ENCODE results near the gene ZNF710. TPM values are rescaled to one million over a fixed set of nuclear protein-coding genes. Genes with fewer than 3 reads are reported as not detected.
A peak's percentile ranks its signal among the peaks of the same experiment; 100 is the strongest.

ZNF710 gene
- total and polyA plus RNA-seq, 2 of the 8 experiments (the other 6 are each of a cell fraction or from before 2014, with no cell fraction given) = 10.5 to 24.0 TPM

DNA sequence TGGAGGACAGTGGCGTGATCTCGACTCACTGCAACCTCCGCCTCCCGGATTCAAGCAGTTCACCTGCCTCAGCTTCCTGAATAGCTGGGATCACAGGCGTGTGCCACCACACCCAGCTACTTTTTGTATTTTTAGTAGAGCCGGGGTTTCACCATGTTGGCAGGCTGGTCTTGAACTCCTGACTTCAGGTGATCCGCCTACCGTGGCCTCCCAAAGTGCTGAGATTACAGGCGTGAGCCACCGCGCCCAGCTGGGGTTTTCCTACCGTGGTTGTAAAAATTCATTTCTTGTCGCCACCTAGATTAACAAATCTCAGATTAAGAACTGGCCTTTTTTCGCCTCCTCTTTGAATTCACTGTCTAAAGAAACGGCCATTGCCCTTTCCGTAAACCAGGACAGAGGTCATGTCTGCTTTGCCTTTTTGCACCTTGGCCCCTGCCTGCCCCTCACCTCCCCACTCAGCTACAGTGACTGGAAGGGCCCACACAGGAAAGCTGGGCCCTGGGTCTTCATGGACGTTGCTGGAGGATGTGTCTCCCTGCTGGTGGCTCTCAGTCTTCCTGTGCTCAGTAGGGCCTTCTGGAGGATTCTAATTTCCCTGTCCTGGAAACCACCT lies 17.2 kb downstream of the ZNF710 start:
- H4K91ac ChIP-seq (replicated peaks; ENCODE audit: insufficient read length, low read length) = no peak overlapping the region
- CTCF ChIA-PET (ENCODE audit: partially characterized antibody) = interaction anchor here (1.3 to 1.6 kb wide), 2 partner anchors 14 to 68 kb away, joined by 3 to 4 read pairs; no protein-coding TSS in a partner anchor
- H3K4me1 ChIP-seq (replicated peaks in 1 of 4; ENCODE audit: control insufficient read depth in 3 of 4, insufficient read depth in 4 of 4, low read length in 3 of 4) = peaks cover 2 to 18% (median 6%) of the 10 kb centered on the region in 4 experiments; a peak in 6 of 7 replicates
- no peak overlapping the region for H3K4me2 ChIP-seq (ENCODE audit: insufficient read depth in 1 of 2, low read depth in 2 of 2, low read length in 2 of 2)
- DNase-seq (ENCODE audit: low read depth in 1 of 2, low spot score in 2 of 2) = no peak
- H3K79me1 ChIP-seq (ENCODE audit: low read depth, low read length) = peaks cover 14% of the 10 kb centered on the region
- no peaks in the 10 kb centered on the region for H3K27me3 ChIP-seq (replicated peaks in 1 of 4; ENCODE audit: control insufficient read depth in 3 of 4, extremely low read depth in 1 of 4, insufficient read depth in 3 of 4, low read length in 3 of 4)
- POLR2A ChIA-PET (ENCODE audit: partially characterized antibody) = interaction anchor here (0.7 to 2.5 kb wide), 7 partner anchors 9 to 1394 kb away, joined by 3 to 17 read pairs (median 3); partner anchors contain the start of gene AP3S2
- no peak overlapping the region for H2BK120ac ChIP-seq (replicated peaks; ENCODE audit: low read depth, low read length)
- peak overlapping the region; percentile 53; the same call in 1 of the 2 replicates for H2AK5ac ChIP-seq (ENCODE audit: low read depth, low read length)
- no peak overlapping the region for H2BK20ac ChIP-seq (ENCODE audit: low read length)
- H3K9ac ChIP-seq (replicated peaks in 1 of 4; ENCODE audit: extremely low read depth in 1 of 4, low read depth in 3 of 4, low read length in 3 of 4) = no peak overlapping the region
- no peak overlapping the region for H4K5ac ChIP-seq (ENCODE audit: insufficient read length, low read depth, low read length)
- no peaks in the 10 kb centered on the region for H3K9me3 ChIP-seq (ENCODE audit: insufficient read depth in 2 of 2, low read depth in 1 of 2, low read length in 1 of 2)
- peaks cover 0 to 8% of the 10 kb centered on the region in 2 experiments for H4K20me1 ChIP-seq (replicated peaks in 1 of 2; ENCODE audit: control insufficient read depth in 1 of 2, insufficient read depth in 2 of 2, low read length in 2 of 2)
- H3K4me3 ChIP-seq (ENCODE audit: extremely low read depth in 1 of 4, insufficient read depth in 2 of 4, low read depth in 3 of 4, low read length in 4 of 4) = no peak overlapping the region
- no peak overlapping the region for H3K23ac ChIP-seq (ENCODE audit: insufficient read length)
- H3K14ac ChIP-seq (ENCODE audit: insufficient read length) = no peak overlapping the region
- no peak overlapping the region for H3K18ac ChIP-seq (ENCODE audit: extremely low read depth, low read length)
- H3K27ac ChIP-seq (ENCODE audit: low read depth, low read length) = 0 out of 2 replicates have a peak overlapping the region, but pooled peaks have one; percentile 34
- no peak overlapping the region for H2BK5ac ChIP-seq (ENCODE audit: low read depth, low read length)
- H3K4ac ChIP-seq (replicated peaks; ENCODE audit: insufficient read length, low read depth, low read length) = no peak overlapping the region
- H3K56ac ChIP-seq (replicated peaks; ENCODE audit: insufficient read length, low read depth, low read length) = no peak overlapping the region
- FAIRE-seq = no peak
- H4K8ac ChIP-seq (ENCODE audit: extremely low read depth, insufficient read depth, low read length) = no peak overlapping the region; the same call in 1 of the 2 replicates
- no peak overlapping the region for H2BK15ac ChIP-seq (ENCODE audit: low read length)
- 87% methylated on average over 17 of the region's 17 CpGs; no CpG with 5 or more reads in 1 of the 2 experiments for WGBS, 2 experiments (ENCODE audit: extremely low coverage in 1 of 2, insufficient coverage in 1 of 2, insufficient read length in 1 of 2, insufficient replicate concordance in 2 of 2, low coverage in 1 of 2, low lambda C conversion rate in 2 of 2, missing lambda C conversion rate in 1 of 2)
- peaks cover 0 to 16% of the 10 kb centered on the region in 2 experiments; a peak in 1 of 4 replicates for H3K79me2 ChIP-seq (ENCODE audit: control insufficient read depth in 1 of 2, insufficient read depth in 2 of 2, low read length in 2 of 2)
- H3K36me3 ChIP-seq (ENCODE audit: control insufficient read depth in 2 of 4, insufficient read depth in 4 of 4, low read length in 3 of 4) = no peaks in the 10 kb centered on the region
- H3K23me2 ChIP-seq (ENCODE audit: low read depth, low read length) = no peaks in the 10 kb centered on the region
- no peak overlapping the region for H2AFZ ChIP-seq (ENCODE audit: low read length)
- H2BK12ac ChIP-seq (ENCODE audit: low read depth, low read length) = no peak overlapping the region
- TF ChIP-seq CREB1 (IDR thresholded peaks at IDR 0.05) = no peak
- TF ChIP-seq FOSL1 (IDR thresholded peaks at IDR 0.05; ENCODE audit: insufficient read depth, low read depth, low read length) = no peak
- TF ChIP-seq JUN (IDR thresholded peaks at IDR 0.05; ENCODE audit: low read depth, low read length) = no peak
- no peak for TF ChIP-seq CTBP2 (IDR thresholded peaks at IDR 0.05; ENCODE audit: borderline replicate concordance, insufficient read depth, insufficient read length, low read length)
- no peak for TF ChIP-seq SP2 (IDR thresholded peaks at IDR 0.05; ENCODE audit: low read length)
- no peak for TF ChIP-seq RFX5 (IDR thresholded peaks at IDR 0.05; ENCODE audit: borderline replicate concordance, low read depth, low read length)
- no peak for TF ChIP-seq HDAC6 (IDR thresholded peaks at IDR 0.05; ENCODE audit: low read depth, low read length)
- TF ChIP-seq TAF7 (optimal IDR thresholded peaks at IDR 0.05; ENCODE audit: borderline replicate concordance, low read depth, low read length) = no peak
- TF ChIP-seq YY1 (IDR thresholded peaks at IDR 0.05; ENCODE audit: low read depth, low read length) = no peak
- TF ChIP-seq, protein P1, sequence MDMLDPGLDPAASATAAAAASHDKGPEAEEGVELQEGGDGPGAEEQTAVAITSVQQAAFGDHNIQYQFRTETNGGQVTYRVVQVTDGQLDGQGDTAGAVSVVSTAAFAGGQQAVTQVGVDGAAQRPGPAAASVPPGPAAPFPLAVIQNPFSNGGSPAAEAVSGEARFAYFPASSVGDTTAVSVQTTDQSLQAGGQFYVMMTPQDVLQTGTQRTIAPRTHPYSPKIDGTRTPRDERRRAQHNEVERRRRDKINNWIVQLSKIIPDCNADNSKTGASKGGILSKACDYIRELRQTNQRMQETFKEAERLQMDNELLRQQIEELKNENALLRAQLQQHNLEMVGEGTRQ (IDR thresholded peaks at IDR 0.05; ENCODE audit: low read length) = no peak
- no peak for TF ChIP-seq ASH2L (IDR thresholded peaks at IDR 0.05; ENCODE audit: low read length)
- no peak for TF ChIP-seq NANOG (IDR thresholded peaks at IDR 0.05; ENCODE audit: insufficient read depth, low read depth, low read length, poor library complexity, severe bottlenecking)

Measured in H1 (cell line).